ENCODE data around the gene C13orf46.

DNA sequence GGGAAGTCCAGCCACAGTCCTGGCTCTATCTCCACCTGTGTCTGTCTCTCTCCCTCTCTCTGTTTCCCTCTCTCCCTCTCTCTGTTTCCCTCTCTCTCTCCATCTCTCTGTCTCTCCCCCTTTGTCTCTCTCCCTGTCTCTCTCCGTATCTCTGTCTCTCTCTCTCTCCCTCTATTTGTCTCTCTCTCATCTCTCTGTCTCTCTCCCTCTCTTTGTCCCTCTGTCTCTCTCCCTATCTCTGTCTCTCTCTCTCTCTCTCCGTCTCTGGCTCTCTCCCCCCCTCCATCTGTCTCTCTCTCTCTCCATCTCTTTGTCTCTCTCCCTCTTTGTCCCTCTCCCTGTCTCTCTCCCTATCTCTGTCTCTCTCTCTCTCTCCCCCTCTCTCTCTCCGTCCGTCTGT, 39.5 kb upstream of the C13orf46 start:
- TF ChIP-seq ESRRA (IDR thresholded peaks at IDR 0.05; ENCODE audit: low read length) (no peak), POLR2A (IDR thresholded peaks at IDR 0.05; ENCODE audit: low read depth, low read length) (no peak), ZNF384 (IDR thresholded peaks at IDR 0.05; ENCODE audit: borderline replicate concordance, low read depth, low read length) (no peak), SIN3A (IDR thresholded peaks at IDR 0.05; ENCODE audit: low read depth, low read length) (no peak), ZNF24 (IDR thresholded peaks at IDR 0.05) (no peak), GATAD2B (conservative IDR thresholded peaks at IDR 0.05; ENCODE audit: low read depth) (no peak), NR2C1 (IDR thresholded peaks at IDR 0.05) (no peak), NRF1 (conservative IDR thresholded peaks at IDR 0.05; ENCODE audit: low read depth, low read length) (no peak), EP300 (IDR thresholded peaks at IDR 0.05; ENCODE audit: borderline replicate concordance in 1 of 2, control insufficient read depth in 1 of 2, low read depth in 2 of 2, low read length in 2 of 2) (no peak)
- TF ChIP-seq, protein P1, sequence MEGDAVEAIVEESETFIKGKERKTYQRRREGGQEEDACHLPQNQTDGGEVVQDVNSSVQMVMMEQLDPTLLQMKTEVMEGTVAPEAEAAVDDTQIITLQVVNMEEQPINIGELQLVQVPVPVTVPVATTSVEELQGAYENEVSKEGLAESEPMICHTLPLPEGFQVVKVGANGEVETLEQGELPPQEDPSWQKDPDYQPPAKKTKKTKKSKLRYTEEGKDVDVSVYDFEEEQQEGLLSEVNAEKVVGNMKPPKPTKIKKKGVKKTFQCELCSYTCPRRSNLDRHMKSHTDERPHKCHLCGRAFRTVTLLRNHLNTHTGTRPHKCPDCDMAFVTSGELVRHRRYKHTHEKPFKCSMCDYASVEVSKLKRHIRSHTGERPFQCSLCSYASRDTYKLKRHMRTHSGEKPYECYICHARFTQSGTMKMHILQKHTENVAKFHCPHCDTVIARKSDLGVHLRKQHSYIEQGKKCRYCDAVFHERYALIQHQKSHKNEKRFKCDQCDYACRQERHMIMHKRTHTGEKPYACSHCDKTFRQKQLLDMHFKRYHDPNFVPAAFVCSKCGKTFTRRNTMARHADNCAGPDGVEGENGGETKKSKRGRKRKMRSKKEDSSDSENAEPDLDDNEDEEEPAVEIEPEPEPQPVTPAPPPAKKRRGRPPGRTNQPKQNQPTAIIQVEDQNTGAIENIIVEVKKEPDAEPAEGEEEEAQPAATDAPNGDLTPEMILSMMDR (IDR thresholded peaks at IDR 0.05 in 2 of 3, conservative IDR thresholded peaks at IDR 0.05 in 1 of 3; ENCODE audit: control insufficient read depth in 2 of 3, extremely low read depth in 1 of 3, insufficient read depth in 1 of 3, low read depth in 3 of 3, low read length in 3 of 3) = no peak
- TF ChIP-seq, protein P2, sequence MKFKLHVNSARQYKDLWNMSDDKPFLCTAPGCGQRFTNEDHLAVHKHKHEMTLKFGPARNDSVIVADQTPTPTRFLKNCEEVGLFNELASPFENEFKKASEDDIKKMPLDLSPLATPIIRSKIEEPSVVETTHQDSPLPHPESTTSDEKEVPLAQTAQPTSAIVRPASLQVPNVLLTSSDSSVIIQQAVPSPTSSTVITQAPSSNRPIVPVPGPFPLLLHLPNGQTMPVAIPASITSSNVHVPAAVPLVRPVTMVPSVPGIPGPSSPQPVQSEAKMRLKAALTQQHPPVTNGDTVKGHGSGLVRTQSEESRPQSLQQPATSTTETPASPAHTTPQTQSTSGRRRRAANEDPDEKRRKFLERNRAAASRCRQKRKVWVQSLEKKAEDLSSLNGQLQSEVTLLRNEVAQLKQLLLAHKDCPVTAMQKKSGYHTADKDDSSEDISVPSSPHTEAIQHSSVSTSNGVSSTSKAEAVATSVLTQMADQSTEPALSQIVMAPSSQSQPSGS (IDR thresholded peaks at IDR 0.05; ENCODE audit: low read length) = no peak
- TF ChIP-seq, protein P3, sequence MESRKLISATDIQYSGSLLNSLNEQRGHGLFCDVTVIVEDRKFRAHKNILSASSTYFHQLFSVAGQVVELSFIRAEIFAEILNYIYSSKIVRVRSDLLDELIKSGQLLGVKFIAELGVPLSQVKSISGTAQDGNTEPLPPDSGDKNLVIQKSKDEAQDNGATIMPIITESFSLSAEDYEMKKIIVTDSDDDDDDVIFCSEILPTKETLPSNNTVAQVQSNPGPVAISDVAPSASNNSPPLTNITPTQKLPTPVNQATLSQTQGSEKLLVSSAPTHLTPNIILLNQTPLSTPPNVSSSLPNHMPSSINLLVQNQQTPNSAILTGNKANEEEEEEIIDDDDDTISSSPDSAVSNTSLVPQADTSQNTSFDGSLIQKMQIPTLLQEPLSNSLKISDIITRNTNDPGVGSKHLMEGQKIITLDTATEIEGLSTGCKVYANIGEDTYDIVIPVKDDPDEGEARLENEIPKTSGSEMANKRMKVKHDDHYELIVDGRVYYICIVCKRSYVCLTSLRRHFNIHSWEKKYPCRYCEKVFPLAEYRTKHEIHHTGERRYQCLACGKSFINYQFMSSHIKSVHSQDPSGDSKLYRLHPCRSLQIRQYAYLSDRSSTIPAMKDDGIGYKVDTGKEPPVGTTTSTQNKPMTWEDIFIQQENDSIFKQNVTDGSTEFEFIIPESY (IDR thresholded peaks at IDR 0.05) = no peak
